Effector memory CD8-positive, alpha-beta T cell (primary cell): ENCODE data around the gene GPR142.
"Not testable (repeated sequence)": the region's sequence is repeated elsewhere in the genome, so short reads cannot be mapped to it uniquely, and the experiment has no call there.

Source experiments
- ATAC-seq: fragments of 150-1000 bp; cut with Tn5 transposase; replicated peaks from 2 replicates; pipeline ENCODE4 v1.10.0; 2021; ENCODE audit warnings: mild to moderate bottlenecking, moderate library complexity
- DNase-seq, 3 experiments: peaks; one replicate each; pipeline ENCODE4 v3.0.0; 2021
- H3K27ac Mint-ChIP-seq, 2 donors: one replicate each; pipeline ENCODE4 v1.8.0; 2022; ENCODE audit warnings: mild to moderate bottlenecking in 2 of 2, mixed read lengths in 2 of 2, moderate library complexity in 2 of 2
- H3K27me3 Mint-ChIP-seq, 2 donors: one replicate each; pipeline ENCODE4 v1.8.0; 2022; ENCODE audit warnings: mixed read lengths in 2 of 2
- H3K36me3 Mint-ChIP-seq: one replicate; pipeline ENCODE4 v1.8.0; 2022; ENCODE audit warnings: mild to moderate bottlenecking, moderate library complexity, mixed read lengths; ENCODE audit not compliant: insufficient read depth
- H3K4me1 Mint-ChIP-seq, 2 donors: one replicate each; pipeline ENCODE4 v1.8.0; 2022; ENCODE audit warnings: low read depth in 2 of 2, mixed read lengths in 2 of 2
- H3K4me3 Mint-ChIP-seq, 2 donors: one replicate each; pipeline ENCODE4 v1.8.0; 2022; ENCODE audit warnings: mild to moderate bottlenecking in 2 of 2, mixed read lengths in 2 of 2, moderate library complexity in 2 of 2
- H3K9me3 Mint-ChIP-seq, 2 donors: one replicate each; pipeline ENCODE4 v1.8.0; 2022; ENCODE audit warnings: mixed read lengths in 2 of 2

The GPR142 gene

GRCh38 chr17:74396567-74396966, 29.3 kb downstream of the GPR142 start:
- Mint-ChIP-seq H3K9me3 (no peaks in the 10 kb centered on the region), H3K36me3 (no peaks in the 10 kb centered on the region), H3K4me3 (no peak overlapping the region), H3K27ac (no peak overlapping the region), H3K4me1 (peaks cover 0 to under 1% of the 10 kb centered on the region in 2 donors), H3K27me3 (peaks cover 11% of the 10 kb centered on the region in 2 donors)
- DNase-seq (no peak), ATAC-seq (no peak)

DNA sequence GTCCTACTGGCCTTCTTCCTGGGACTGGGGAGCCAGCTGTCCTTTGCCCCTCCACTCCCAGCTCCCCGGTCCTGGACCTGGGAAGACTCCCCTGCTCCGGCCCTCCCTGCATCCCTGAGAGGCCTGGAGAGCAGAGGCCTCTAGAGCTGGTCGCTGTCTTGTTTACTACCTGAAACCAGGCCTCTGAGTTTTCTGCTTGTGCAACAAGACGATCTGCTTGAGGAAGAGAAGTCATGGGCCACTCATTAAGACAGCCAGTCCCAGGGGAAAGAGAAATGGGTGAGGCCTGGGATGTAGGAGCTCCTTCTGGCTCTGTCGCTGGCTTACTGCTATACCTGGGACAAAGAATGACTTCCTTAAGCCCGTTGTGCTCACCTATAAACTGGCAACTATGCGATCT, 34.7 kb downstream of the GPR142 start:
- ATAC-seq, result no peak
- Mint-ChIP-seq H3K27ac (no peak overlapping the region), H3K4me1 (peaks cover 3% of the 10 kb centered on the region in 2 donors), H3K27me3 (peaks cover 17 to 27% of the 10 kb centered on the region in 2 donors), H3K4me3 (no peak overlapping the region), H3K9me3 (no peaks in the 10 kb centered on the region), H3K36me3 (no peaks in the 10 kb centered on the region)
- DNase-seq, result no peak

- H3K27ac Mint-ChIP-seq, result no peak overlapping the region
- peaks cover 17 to 27% of the 10 kb centered on the region in 2 donors for H3K27me3 Mint-ChIP-seq
- peaks cover 3 to 5% of the 10 kb centered on the region in 2 donors for H3K4me1 Mint-ChIP-seq
- no peaks in the 10 kb centered on the region for H3K9me3 Mint-ChIP-seq
- DNase-seq (no peak), ATAC-seq (no peak)
- H3K4me3 Mint-ChIP-seq, result no peak overlapping the region
- H3K36me3 Mint-ChIP-seq, result no peaks in the 10 kb centered on the region
Observed at GRCh38 chr17:74403512-74404137, 36.3 kb downstream of the GPR142 start.

DNA sequence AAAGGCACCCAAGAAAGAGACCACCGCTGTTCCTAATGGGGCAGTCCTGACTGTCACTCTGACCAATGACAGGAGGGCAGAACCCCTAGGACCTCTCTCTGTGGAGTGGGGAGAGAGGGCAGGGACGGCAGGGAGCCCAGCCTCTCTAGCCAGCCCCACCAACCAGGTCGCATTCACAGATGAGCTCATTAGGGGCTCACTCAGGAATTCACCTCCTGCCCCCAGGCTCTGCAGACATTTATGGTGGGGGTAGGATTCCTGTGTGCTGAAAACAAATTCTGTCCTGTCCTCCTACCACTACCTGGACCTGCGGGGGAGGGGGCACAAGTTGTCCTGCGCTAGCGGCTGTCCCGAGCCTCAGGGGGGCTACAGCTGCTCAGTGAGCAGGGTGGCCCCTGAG, 36.9 kb downstream of the GPR142 start:
- Mint-ChIP-seq H3K4me1 (peaks cover 3 to 5% of the 10 kb centered on the region in 2 donors), H3K36me3 (no peaks in the 10 kb centered on the region)
- ATAC-seq, result no peak

GRCh38 chr17:74404789-74405188, 37.5 kb downstream of the GPR142 start:
- H3K4me3 Mint-ChIP-seq, result no peak overlapping the region
- no peaks in the 10 kb centered on the region for H3K9me3 Mint-ChIP-seq
- no peak for DNase-seq
- ATAC-seq, result no peak
- H3K27me3 Mint-ChIP-seq, result peaks cover 17 to 27% of the 10 kb centered on the region in 2 donors
- H3K4me1 Mint-ChIP-seq, result peaks cover 3 to 5% of the 10 kb centered on the region in 2 donors
- no peaks in the 10 kb centered on the region for H3K36me3 Mint-ChIP-seq
- H3K27ac Mint-ChIP-seq, result no peak overlapping the region

More for the DNA sequence above, 36.9 kb downstream of the GPR142 start:
- H3K27ac Mint-ChIP-seq, result no peak overlapping the region
- no peak overlapping the region for H3K4me3 Mint-ChIP-seq
- DNase-seq, result no peak
- H3K27me3 Mint-ChIP-seq, result peaks cover 17 to 27% of the 10 kb centered on the region in 2 donors
- H3K9me3 Mint-ChIP-seq, result no peaks in the 10 kb centered on the region

DNA sequence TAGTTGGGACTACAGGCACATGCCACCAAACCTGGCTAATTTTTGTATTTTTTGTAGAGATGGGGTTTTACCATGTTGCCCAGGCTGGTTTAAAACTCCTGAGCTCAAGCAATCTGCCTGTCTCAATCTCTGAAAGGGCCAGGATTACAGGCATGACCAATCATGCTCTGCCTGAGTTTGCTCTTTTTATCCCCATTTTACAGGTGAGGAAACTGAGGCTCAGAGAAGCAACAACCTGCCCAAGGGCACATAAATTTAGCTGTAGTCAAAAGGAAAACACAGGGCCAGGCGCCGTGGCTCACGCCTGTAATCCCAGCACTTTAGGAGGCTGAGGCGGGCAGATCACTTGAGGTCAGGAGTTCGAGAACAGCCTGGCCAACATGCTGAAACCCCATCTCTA, 38.0 kb downstream of the GPR142 start:
- H3K36me3 Mint-ChIP-seq, H3K27ac Mint-ChIP-seq, H3K9me3 Mint-ChIP-seq, DNase-seq, ATAC-seq, H3K4me3 Mint-ChIP-seq, H3K4me1 Mint-ChIP-seq: not testable (repeated sequence)
- H3K27me3 Mint-ChIP-seq, result peaks cover 17 to 29% of the 10 kb centered on the region in 2 donors

GRCh38 chr17:74407384-74407783, 40.1 kb downstream of the GPR142 start:
- Mint-ChIP-seq H3K9me3 (no peaks in the 10 kb centered on the region), H3K27ac (no peak overlapping the region), H3K27me3 (peaks cover 12 to 36% of the 10 kb centered on the region in 2 donors), H3K4me1 (peaks cover 3 to 5% of the 10 kb centered on the region in 2 donors), H3K36me3 (no peaks in the 10 kb centered on the region), H3K4me3 (no peak overlapping the region)
- ATAC-seq (no peak), DNase-seq (no peak)

DNA sequence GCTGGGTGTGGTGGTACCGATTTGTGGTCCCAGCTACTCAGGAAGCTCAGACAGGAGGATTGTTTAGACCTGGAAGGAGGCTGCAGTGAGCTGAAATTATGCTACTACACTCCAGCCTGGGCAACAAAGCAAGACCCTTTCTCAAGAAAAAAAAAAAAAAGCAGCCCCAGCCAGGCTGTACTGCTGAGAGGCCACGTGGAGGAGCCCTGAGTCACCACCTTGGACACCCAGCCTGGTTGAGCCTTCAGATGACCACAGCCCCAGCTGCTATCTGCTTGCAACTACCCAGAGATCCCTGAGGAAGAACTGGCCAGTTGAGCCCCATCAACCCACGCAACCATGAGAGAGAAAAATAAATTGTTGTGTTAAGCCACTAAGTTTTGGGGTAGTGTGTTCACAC, 41.0 kb downstream of the GPR142 start:
- Mint-ChIP-seq H3K27me3 (peaks cover 14 to 39% of the 10 kb centered on the region in 2 donors), H3K4me3 (no peak overlapping the region), H3K9me3 (no peaks in the 10 kb centered on the region), H3K36me3 (no peaks in the 10 kb centered on the region), H3K4me1 (peaks cover 3 to 5% of the 10 kb centered on the region in 2 donors), H3K27ac (no peak overlapping the region)
- no peak for ATAC-seq
- no peak for DNase-seq

- peaks cover 3 to 5% of the 10 kb centered on the region in 2 donors for H3K4me1 Mint-ChIP-seq
Observed at GRCh38 chr17:74408815-74409214, 41.5 kb downstream of the GPR142 start.

DNA sequence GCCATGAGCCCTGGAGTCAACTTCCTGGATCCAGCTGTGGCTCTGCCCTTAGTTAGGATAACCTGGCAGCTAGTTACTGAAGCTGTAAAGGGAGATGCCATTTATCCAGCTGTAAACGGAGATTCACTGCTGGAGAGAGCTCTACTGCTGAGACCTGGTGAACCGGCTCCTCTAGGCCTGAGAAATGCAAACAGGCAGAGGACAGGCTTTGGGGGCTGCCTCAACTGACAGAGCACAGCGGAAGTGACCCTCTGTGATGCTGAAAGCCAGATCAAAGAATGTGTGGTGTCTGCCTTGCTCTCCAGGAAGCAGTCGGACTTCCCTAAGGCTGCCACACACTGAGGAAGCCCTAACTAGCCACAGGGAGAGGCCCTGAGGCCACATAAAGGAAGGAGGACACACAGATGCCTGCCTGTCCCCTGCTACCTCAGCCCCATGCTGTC, 42.7 kb downstream of the GPR142 start:
- no peak overlapping the region for H3K4me3 Mint-ChIP-seq
- peaks cover 7 to 28% of the 10 kb centered on the region in 2 donors for H3K27me3 Mint-ChIP-seq
- H3K4me1 Mint-ChIP-seq, result peaks cover 3 to 5% of the 10 kb centered on the region in 2 donors
- ATAC-seq (no peak), DNase-seq (no peak)
- H3K9me3 Mint-ChIP-seq, result no peaks in the 10 kb centered on the region
- H3K36me3 Mint-ChIP-seq, result no peaks in the 10 kb centered on the region
- no peak overlapping the region for H3K27ac Mint-ChIP-seq

More at GRCh38 chr17:74408815-74409214, 41.5 kb downstream of the GPR142 start:
- H3K9me3 Mint-ChIP-seq, result no peaks in the 10 kb centered on the region
- peaks cover 14 to 39% of the 10 kb centered on the region in 2 donors for H3K27me3 Mint-ChIP-seq
- ATAC-seq (no peak), DNase-seq (no peak)
- no peak overlapping the region for H3K4me3 Mint-ChIP-seq
- no peak overlapping the region for H3K27ac Mint-ChIP-seq
- no peaks in the 10 kb centered on the region for H3K36me3 Mint-ChIP-seq

GRCh38 chr17:74412581-74412980, 45.3 kb downstream of the GPR142 start:
- DNase-seq, result no peak
- Mint-ChIP-seq H3K9me3 (no peaks in the 10 kb centered on the region), H3K27ac (no peak overlapping the region), H3K4me1 (no peaks in the 10 kb centered on the region), H3K27me3 (peaks cover 7 to 32% of the 10 kb centered on the region in 2 donors), H3K4me3 (no peak overlapping the region), H3K36me3 (no peaks in the 10 kb centered on the region)
- no peak for ATAC-seq

GRCh38 chr17:74413491-74413890, 46.2 kb downstream of the GPR142 start:
- H3K4me1 Mint-ChIP-seq, result no peaks in the 10 kb centered on the region
- H3K9me3 Mint-ChIP-seq, result no peaks in the 10 kb centered on the region
- no peaks in the 10 kb centered on the region for H3K36me3 Mint-ChIP-seq
- ATAC-seq (no peak), DNase-seq (no peak)
- H3K4me3 Mint-ChIP-seq, result no peak overlapping the region
- H3K27ac Mint-ChIP-seq, result no peak overlapping the region
- H3K27me3 Mint-ChIP-seq, result peaks cover 7 to 41% of the 10 kb centered on the region in 2 donors

DNA sequence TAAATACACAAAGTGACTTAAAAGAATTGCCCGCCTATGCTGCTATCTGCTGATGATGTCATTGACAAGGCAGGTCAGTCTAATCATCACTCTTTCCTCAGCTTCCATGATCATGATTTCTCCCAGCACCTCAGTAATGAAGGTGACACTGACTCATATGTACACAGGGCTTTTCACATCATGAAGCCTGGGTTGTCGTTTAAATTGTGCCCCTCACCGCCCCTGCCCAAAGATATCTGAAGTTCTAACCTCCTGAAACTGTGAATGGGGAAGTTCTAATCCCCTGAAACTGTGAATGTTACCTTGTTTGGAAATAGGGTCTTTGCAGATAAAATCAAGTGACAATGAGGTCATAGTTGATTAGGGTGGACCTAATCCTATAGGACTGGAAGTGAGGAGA, 47.2 kb downstream of the GPR142 start:
- no peak for ATAC-seq
- H3K27me3 Mint-ChIP-seq, result peaks cover 7 to 51% of the 10 kb centered on the region in 2 donors
- no peak overlapping the region for H3K4me3 Mint-ChIP-seq
- no peak for DNase-seq
- H3K36me3 Mint-ChIP-seq, result peaks cover 3% of the 10 kb centered on the region
- H3K27ac Mint-ChIP-seq, result no peak overlapping the region
- H3K4me1 Mint-ChIP-seq, result no peaks in the 10 kb centered on the region
- no peaks in the 10 kb centered on the region for H3K9me3 Mint-ChIP-seq

GRCh38 chr17:74415608-74416396, 48.5 kb downstream of the GPR142 start:
- Mint-ChIP-seq H3K9me3 (no peaks in the 10 kb centered on the region), H3K4me1 (no peaks in the 10 kb centered on the region), H3K27ac (no peak overlapping the region), H3K4me3 (no peak overlapping the region), H3K36me3 (peaks cover 3% of the 10 kb centered on the region), H3K27me3 (peaks cover 14 to 47% of the 10 kb centered on the region in 2 donors)
- ATAC-seq (no peak), DNase-seq (no peak)
